HepG2 (cell line): ENCODE measurements around the gene STARD6. TPM values are rescaled to one million over a fixed set of nuclear protein-coding genes. Genes with fewer than 3 reads are reported as not detected.

Experiments used
- ARNTL ChIP-seq: sonication (generic); formaldehyde crosslinking; IDR thresholded peaks from 2 replicates; pipeline ENCODE4 v1.4.0; 2020; ENCODE audit warnings: mild to moderate bottlenecking, missing genetic modification reagents
- ATF7 ChIP-seq, 2 experiments: fragments of 450-650 bp in 1 of 2; sonication (generic) in 1 of 2; formaldehyde crosslinking in 1 of 2; IDR thresholded peaks; 2 replicates each; pipeline versions ENCODE4 v1.4.0 to v1.6.1; 2016 to 2020; ENCODE audit warnings: antibody characterized with exemption in 1 of 2, mild to moderate bottlenecking in 1 of 2, missing genetic modification reagents in 1 of 2
- DNMT3B ChIP-seq: conservative IDR thresholded peaks from 2 replicates; pipeline ENCODE4 v1.6.1; 2016; ENCODE audit warnings: missing biosample characterization, control low read depth
- ESRRA ChIP-seq: sonication (generic); formaldehyde crosslinking; IDR thresholded peaks from 2 replicates; pipeline ENCODE4 v1.5.1; 2020; ENCODE audit warnings: mild to moderate bottlenecking, low read depth, missing genetic modification reagents
- FIP1L1 ChIP-seq: fragments of 200-400 bp; formaldehyde crosslinking; IDR thresholded peaks from 2 replicates; pipeline ENCODE4 v1.6.1; 2018; ENCODE audit warnings: low read depth, mild to moderate bottlenecking, low read length, moderate library complexity, borderline replicate concordance; ENCODE audit not compliant: insufficient read depth
- GABPA ChIP-seq, 2 experiments: IDR thresholded peaks; 2 replicates each; pipeline ENCODE4 v1.6.1; 2011 to 2016; ENCODE audit warnings: low read depth in 2 of 2, low read length in 1 of 2, missing biosample characterization in 1 of 2, missing genetic modification characterization in 1 of 2
- HCFC1 ChIP-seq: fragments of 150-350 bp; IDR thresholded peaks from 2 replicates; pipeline ENCODE4 v1.6.1; 2014; ENCODE audit warnings: low read depth, low read length
- ISL2 ChIP-seq: sonication (generic); formaldehyde crosslinking; IDR thresholded peaks from 2 replicates; pipeline ENCODE4 v1.5.0; 2020; ENCODE audit warnings: missing genetic modification reagents
- MAX ChIP-seq: IDR thresholded peaks from 2 replicates; pipeline ENCODE4 v1.6.1; 2012; ENCODE audit warnings: inconsistent platforms
- NFYB ChIP-seq: sonication (generic); formaldehyde crosslinking; IDR thresholded peaks from 2 replicates; pipeline ENCODE4 v1.4.0; 2020; ENCODE audit warnings: missing genetic modification reagents
- NKX3-1 ChIP-seq: sonication (generic); formaldehyde crosslinking; IDR thresholded peaks from 2 replicates; pipeline ENCODE4 v1.5.0; 2020; ENCODE audit warnings: missing genetic modification reagents
- PAF1 ChIP-seq: IDR thresholded peaks from 2 replicates; pipeline ENCODE4 v1.6.1; 2016; ENCODE audit warnings: missing genetic modification reagents, missing compliant biosample characterization
- RARG ChIP-seq: sonication (generic); formaldehyde crosslinking; IDR thresholded peaks from 2 replicates; pipeline ENCODE4 v1.4.0; 2020; ENCODE audit warnings: low read depth, mild to moderate bottlenecking, missing genetic modification reagents
- RBM39 ChIP-seq: fragments of 200-400 bp; formaldehyde crosslinking; IDR thresholded peaks from one replicate; pipeline ENCODE4 v1.6.1; 2018; ENCODE audit warnings: antibody characterized with exemption, mild to moderate bottlenecking, low read depth, low read length; ENCODE audit not compliant: poor library complexity, severe bottlenecking
- SAFB2 ChIP-seq: sonication (generic); formaldehyde crosslinking; IDR thresholded peaks from 2 replicates; pipeline ENCODE4 v1.5.1; 2020; ENCODE audit warnings: missing genetic modification reagents, low read depth, mild to moderate bottlenecking, borderline replicate concordance
- SNAPC2 ChIP-seq: sonication (generic); formaldehyde crosslinking; IDR thresholded peaks from 2 replicates; pipeline ENCODE4 v1.8.1; 2022; ENCODE audit warnings: mild to moderate bottlenecking, missing genetic modification reagents
- SUZ12 ChIP-seq: fragments of 150-350 bp; IDR thresholded peaks from 2 replicates; pipeline ENCODE4 v1.6.1; 2014; ENCODE audit warnings: low read depth, low read length
- ZBTB21 ChIP-seq: sonication (generic); formaldehyde crosslinking; IDR thresholded peaks from 2 replicates; pipeline ENCODE4 v1.4.0; 2020; ENCODE audit warnings: missing genetic modification reagents
- ZBTB7A ChIP-seq: sonication (generic); formaldehyde crosslinking; IDR thresholded peaks from 2 replicates; pipeline ENCODE4 v1.8.0; 2022; ENCODE audit warnings: mild to moderate bottlenecking, missing genetic modification reagents
- ZFP36 ChIP-seq: fragments of 150-350 bp; IDR thresholded peaks from 2 replicates; pipeline ENCODE4 v1.6.1; 2018; ENCODE audit warnings: borderline replicate concordance, low read length, low read depth; ENCODE audit not compliant: partially characterized antibody
- ZKSCAN8 ChIP-seq: IDR thresholded peaks from 2 replicates; pipeline ENCODE4 v1.6.1; 2016; ENCODE audit warnings: borderline replicate concordance, missing genetic modification reagents, missing compliant biosample characterization
- ZNF264 ChIP-seq: sonication (generic); formaldehyde crosslinking; IDR thresholded peaks from 2 replicates; pipeline ENCODE4 v1.4.0; 2020; ENCODE audit warnings: missing genetic modification reagents
- ZNF296 ChIP-seq: sonication (generic); formaldehyde crosslinking; conservative IDR thresholded peaks from 2 replicates; pipeline ENCODE4 v1.5.0; 2020; ENCODE audit warnings: mild to moderate bottlenecking, missing genetic modification reagents
- ZNF335 ChIP-seq: sonication (generic); formaldehyde crosslinking; IDR thresholded peaks from 2 replicates; pipeline ENCODE4 v1.4.0; 2020; ENCODE audit warnings: missing genetic modification reagents
- ZNF549 ChIP-seq: sonication (generic); formaldehyde crosslinking; IDR thresholded peaks from 2 replicates; pipeline ENCODE4 v1.5.0; 2020; ENCODE audit warnings: missing genetic modification reagents
- ZNF567 ChIP-seq: sonication (generic); formaldehyde crosslinking; IDR thresholded peaks from 2 replicates; pipeline ENCODE4 v1.8.1; 2023; ENCODE audit warnings: mild to moderate bottlenecking, missing genetic modification reagents, borderline replicate concordance
- ZNF619 ChIP-seq: sonication (generic); formaldehyde crosslinking; IDR thresholded peaks from 2 replicates; pipeline ENCODE4 v1.4.0; 2020; ENCODE audit warnings: mild to moderate bottlenecking, missing genetic modification reagents
- ZNF629 ChIP-seq: sonication (generic); formaldehyde crosslinking; conservative IDR thresholded peaks from 2 replicates; pipeline ENCODE4 v1.5.0; 2020; ENCODE audit warnings: missing genetic modification reagents
- ZNF678 ChIP-seq: sonication (generic); formaldehyde crosslinking; IDR thresholded peaks from 2 replicates; pipeline ENCODE4 v1.4.0; 2020; ENCODE audit warnings: mild to moderate bottlenecking, missing genetic modification reagents
- ZNF724P ChIP-seq: sonication (generic); formaldehyde crosslinking; IDR thresholded peaks from 2 replicates; pipeline ENCODE4 v1.8.0; 2022; ENCODE audit warnings: missing genetic modification reagents, borderline replicate concordance
- ZNF780A ChIP-seq: sonication (generic); formaldehyde crosslinking; IDR thresholded peaks from 2 replicates; pipeline ENCODE4 v1.8.0; 2022; ENCODE audit warnings: mild to moderate bottlenecking, missing genetic modification reagents, moderate library complexity
- polyA plus RNA-seq, 8 experiments: library from polyadenylated mRNA; depleted of rRNA in 3 of 8; stranded (reverse) in 7 of 8; unstranded in 1 of 8; fragments of >200 nt; fragmentation: Illumina TruSeq in 4 of 8; extraction: Trizol in 4 of 8; gene quantifications; 2 replicates each; pipeline versions ENCODE4 v1.2.1 to v1.2.3, GENCODE V29; 2011 to 2016; ENCODE audit warnings: low read depth in 4 of 8, missing spikeins in 1 of 8, mixed read lengths in 1 of 8; ENCODE audit not compliant: insufficient read depth in 1 of 8
- total RNA-seq, 5 experiments: library from RNA; depleted of rRNA; stranded (reverse); fragments of >200 nt; fragmentation: Illumina TruSeq; extraction: Trizol; gene quantifications; 2 replicates each; pipeline ENCODE4 v1.2.3, GENCODE V29; 2016; ENCODE audit warnings: low read depth in 1 of 5
- TF ChIP-seq, protein P1 (sequence below): sonication (generic); formaldehyde crosslinking; IDR thresholded peaks from 2 replicates; pipeline ENCODE4 v1.5.0; 2020; ENCODE audit warnings: missing genetic modification reagents

Gene STARD6
- total and polyA plus RNA-seq, 2 of the 13 experiments (the other 11 are each of a cell fraction or from before 2014, with no cell fraction given), result not detected

DNA sequence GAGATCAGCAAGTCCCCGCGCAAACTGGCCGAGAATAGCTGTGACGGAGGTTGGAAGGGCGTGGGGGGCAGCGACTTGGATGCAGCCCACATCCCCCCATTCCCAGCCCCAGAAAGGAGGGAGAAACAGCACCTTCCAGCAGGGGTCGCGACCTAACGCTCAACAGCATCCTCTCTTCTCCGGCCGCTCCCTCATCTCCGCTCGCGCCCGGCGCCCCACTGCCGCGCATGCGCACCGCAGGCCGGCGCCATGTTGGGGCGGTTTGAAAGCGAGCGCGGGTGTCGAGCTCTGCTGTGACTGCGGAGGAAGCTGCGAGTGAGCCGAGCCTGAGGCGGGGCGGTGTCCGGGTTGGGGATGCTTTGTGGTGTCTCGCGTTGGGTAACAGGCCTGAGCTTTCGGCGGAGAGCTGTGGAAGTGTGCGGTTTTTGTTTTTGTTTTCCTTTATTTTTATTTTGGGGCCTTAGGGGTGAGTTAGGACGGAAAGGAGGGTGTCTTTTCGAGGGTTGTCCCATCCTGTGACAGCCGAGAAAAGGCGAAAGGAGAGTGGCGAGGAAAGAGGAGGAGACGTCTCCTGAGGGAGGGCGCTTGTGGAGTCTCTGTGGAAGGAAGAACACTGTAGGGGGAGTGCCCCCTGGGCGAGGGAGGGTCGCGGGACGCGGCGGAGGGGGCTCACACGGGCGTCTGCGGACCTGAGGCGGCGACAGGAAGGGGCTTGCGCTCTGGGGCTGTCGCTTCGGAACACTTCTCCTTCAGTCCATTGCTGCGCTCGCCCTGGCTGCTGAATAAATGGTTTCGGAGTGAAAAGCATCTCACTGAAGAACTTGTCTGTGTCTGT, at the start of gene STARD6, which contains the start of gene C18orf54 (continued):
- TF ChIP-seq ATF7 (IDR thresholded peaks at IDR 0.05), result no peak
- no peak for TF ChIP-seq ATF7 (CRISPR knock-in tag; IDR thresholded peaks at IDR 0.05)
- TF ChIP-seq ZNF264, result no peak
- no peak for TF ChIP-seq ZNF678 (CRISPR knock-in tag)
- TF ChIP-seq FIP1L1, result no peak
- no peak for TF ChIP-seq DNMT3B (CRISPR knock-in tag)
- TF ChIP-seq NKX3-1 (CRISPR knock-in tag), result no peak
- TF ChIP-seq SUZ12, result no peak
- no peak for TF ChIP-seq ZBTB7A
- peak; percentile 69 for TF ChIP-seq MAX
- TF ChIP-seq ZNF780A (CRISPR knock-in tag), result no peak
- TF ChIP-seq ZFP36, result no peak
- 0 out of 2 replicates have a peak, but pooled peaks have one; percentile 38 for TF ChIP-seq ZNF724P (CRISPR knock-in tag)
- TF ChIP-seq ZKSCAN8, result 0 out of 2 replicates have a peak, but pooled peaks have one; percentile 28
- no peak for TF ChIP-seq ISL2 (CRISPR knock-in tag)
- peak; percentile 59; the same call in 1 of the 2 replicates for TF ChIP-seq SAFB2 (CRISPR knock-in tag)
- no peak for TF ChIP-seq PAF1 (CRISPR knock-in tag)
- TF ChIP-seq ZNF619 (CRISPR knock-in tag), result peak; percentile 31; the same call in 1 of the 2 replicates
- TF ChIP-seq RBM39, result no peak
- TF ChIP-seq HCFC1, result no peak
- no peak for TF ChIP-seq GABPA (IDR thresholded peaks at IDR 0.05; ENCODE audit: low read depth, low read length)
- peak; percentile 29; the same call in 1 of the 2 replicates for TF ChIP-seq GABPA (CRISPR knock-in tag; IDR thresholded peaks at IDR 0.05; ENCODE audit: low read depth)
- no peak for TF ChIP-seq ZNF296 (CRISPR knock-in tag)
- TF ChIP-seq SNAPC2 (CRISPR knock-in tag), result no peak
- TF ChIP-seq ZNF567, result no peak
- TF ChIP-seq ZBTB21 (CRISPR knock-in tag), result no peak
- TF ChIP-seq ZNF549 (CRISPR knock-in tag), result no peak
- TF ChIP-seq RARG (CRISPR knock-in tag), result no peak
- no peak for TF ChIP-seq ZNF629 (CRISPR knock-in tag)
- TF ChIP-seq ZNF335, result 0 out of 2 replicates have a peak, but pooled peaks have one; percentile 42
- TF ChIP-seq ESRRA (CRISPR knock-in tag), result 0 out of 2 replicates have a peak, but pooled peaks have one; percentile 36
- TF ChIP-seq NFYB (CRISPR knock-in tag), result no peak
- TF ChIP-seq, protein P1, sequence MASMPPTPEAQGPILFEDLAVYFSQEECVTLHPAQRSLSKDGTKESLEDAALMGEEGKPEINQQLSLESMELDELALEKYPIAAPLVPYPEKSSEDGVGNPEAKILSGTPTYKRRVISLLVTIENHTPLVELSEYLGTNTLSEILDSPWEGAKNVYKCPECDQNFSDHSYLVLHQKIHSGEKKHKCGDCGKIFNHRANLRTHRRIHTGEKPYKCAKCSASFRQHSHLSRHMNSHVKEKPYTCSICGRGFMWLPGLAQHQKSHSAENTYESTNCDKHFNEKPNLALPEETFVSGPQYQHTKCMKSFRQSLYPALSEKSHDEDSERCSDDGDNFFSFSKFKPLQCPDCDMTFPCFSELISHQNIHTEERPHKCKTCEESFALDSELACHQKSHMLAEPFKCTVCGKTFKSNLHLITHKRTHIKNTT (CRISPR knock-in tag), result no peak
- no peak for TF ChIP-seq ARNTL (CRISPR knock-in tag)
